Keratinocyte (primary cell): Measurements from ENCODE around the gene APOC1. TPM values are rescaled to one million over a fixed set of nuclear protein-coding genes. Genes with fewer than 3 reads are reported as not detected.

Source experiments
- DNase-seq: peaks from one replicate; pipeline ENCODE4 v3.0.0-alpha.2; 2011; ENCODE audit warnings: low read depth, missing footprints, low spot score
- FAIRE-seq: peaks from 2 replicates; lab custom pipeline; 2011; peaks lifted over from hg19 to GRCh38; lab: Jason Lieb, UNC
- H2AFZ ChIP-seq: 2 replicates; pipeline ENCODE4 v1.6.0; 2012; ENCODE audit warnings: low read length, control low read depth, inconsistent platforms; ENCODE audit not compliant: control insufficient read depth
- H3K27ac ChIP-seq: 2 replicates; pipeline ENCODE4 v1.5.1; 2011; ENCODE audit warnings: low read length; ENCODE audit not compliant: control insufficient read depth, insufficient read depth
- H3K27me3 ChIP-seq: 3 replicates; pipeline ENCODE4 v1.6.0; 2011; ENCODE audit warnings: low read length; ENCODE audit not compliant: control insufficient read depth, insufficient read depth; ENCODE audit errors: extremely low read depth
- H3K36me3 ChIP-seq, 2 experiments: 2 replicates in 1 of 2; 3 replicates in 1 of 2; pipeline ENCODE4 v1.5.1; 2011; ENCODE audit warnings: low read length in 2 of 2, mild to moderate bottlenecking in 1 of 2; ENCODE audit not compliant: control insufficient read depth in 2 of 2, insufficient read depth in 2 of 2; ENCODE audit errors: extremely low read depth in 1 of 2
- H3K4me1 ChIP-seq: 3 replicates; pipeline ENCODE4 v1.5.1; 2011; ENCODE audit warnings: low read length; ENCODE audit not compliant: control insufficient read depth, insufficient read depth; ENCODE audit errors: extremely low read depth
- H3K4me2 ChIP-seq: 3 replicates; pipeline ENCODE4 v1.6.0; 2011; ENCODE audit warnings: low read depth, low read length; ENCODE audit not compliant: control insufficient read depth, insufficient read depth; ENCODE audit errors: extremely low read depth
- H3K4me3 ChIP-seq, 3 experiments: fragments of 200-600 bp in 1 of 3; sonication (generic) in 1 of 3; 2 replicates in 2 of 3; 3 replicates in 1 of 3; pipeline ENCODE4 v1.5.1; 2011 to 2016; ENCODE audit warnings: low read length in 3 of 3, mild to moderate bottlenecking in 3 of 3, control low read depth in 2 of 3, inconsistent platforms in 1 of 3, low read depth in 1 of 3, mixed read lengths in 1 of 3, mixed run types in 1 of 3, moderate library complexity in 1 of 3; ENCODE audit not compliant: control insufficient read depth in 2 of 3, insufficient read depth in 2 of 3; ENCODE audit errors: extremely low read depth in 1 of 3
- H3K79me2 ChIP-seq: 2 replicates; pipeline ENCODE4 v1.6.0; 2012; ENCODE audit warnings: low read length; ENCODE audit not compliant: control insufficient read depth, insufficient read depth
- H3K9ac ChIP-seq: 3 replicates; pipeline ENCODE4 v1.6.0; 2011; ENCODE audit warnings: low read length; ENCODE audit not compliant: control insufficient read depth, insufficient read depth; ENCODE audit errors: extremely low read depth
- H3K9me1 ChIP-seq: 3 replicates; pipeline ENCODE4 v1.6.0; 2011; ENCODE audit warnings: low read length; ENCODE audit not compliant: control insufficient read depth, insufficient read depth; ENCODE audit errors: extremely low read depth
- H3K9me3 ChIP-seq: 2 replicates; pipeline ENCODE4 v1.5.1; 2012; ENCODE audit warnings: low read depth, low read length; ENCODE audit not compliant: control insufficient read depth
- H4K20me1 ChIP-seq: 3 replicates; pipeline ENCODE4 v1.6.0; 2011; ENCODE audit warnings: low read length; ENCODE audit not compliant: control insufficient read depth, insufficient read depth; ENCODE audit errors: extremely low read depth
- EZH2 ChIP-seq: IDR thresholded peaks from one replicate; pipeline ENCODE4 v1.6.1; 2012; ENCODE audit warnings: inconsistent platforms, mild to moderate bottlenecking, low read length, moderate library complexity
- dilution Hi-C: fragments of 300-500 bp; cut with MboI; formaldehyde crosslinking; loops from one replicate; pipeline ENCODE4 v1.7.0; 2020; ENCODE audit warnings: low sequenced_read_pairs; ENCODE audit not compliant: extremely low pct_ligation_motif_present
- polyA plus RNA-seq, 5 experiments: library from polyadenylated mRNA; depleted of rRNA in 3 of 5; stranded (reverse) in 3 of 5; stranded (forward) in 1 of 5; unstranded in 1 of 5; fragments of >200 nt; gene quantifications; 1 replicate in 1 of 5; 2 replicates in 3 of 5; 3 replicates in 1 of 5; pipeline versions ENCODE4 v1.2.1 to v1.2.3, GENCODE V29; 2011 to 2012; ENCODE audit warnings: missing spikeins in 2 of 5, low read depth in 1 of 5, low replicate concordance in 1 of 5
- TF ChIP-seq, protein P1 (sequence below), 3 experiments: IDR thresholded peaks in 1 of 3; conservative IDR thresholded peaks in 1 of 3; optimal IDR thresholded peaks in 1 of 3; 2 replicates in 2 of 3; 3 replicates in 1 of 3; pipeline versions ENCODE3 to v1.5.1; 2011; ENCODE audit warnings: low read length in 3 of 3, mild to moderate bottlenecking in 3 of 3, moderate library complexity in 2 of 3, control low read depth in 1 of 3, inconsistent platforms in 1 of 3; ENCODE audit not compliant: insufficient read depth in 2 of 3; ENCODE audit errors: extremely low read depth in 1 of 3

APOC1 gene
- polyA plus RNA-seq, 1 donor (not counting 4 experiments of a cell fraction or from before 2014, with no cell fraction given), result 0.79 TPM

DNA sequence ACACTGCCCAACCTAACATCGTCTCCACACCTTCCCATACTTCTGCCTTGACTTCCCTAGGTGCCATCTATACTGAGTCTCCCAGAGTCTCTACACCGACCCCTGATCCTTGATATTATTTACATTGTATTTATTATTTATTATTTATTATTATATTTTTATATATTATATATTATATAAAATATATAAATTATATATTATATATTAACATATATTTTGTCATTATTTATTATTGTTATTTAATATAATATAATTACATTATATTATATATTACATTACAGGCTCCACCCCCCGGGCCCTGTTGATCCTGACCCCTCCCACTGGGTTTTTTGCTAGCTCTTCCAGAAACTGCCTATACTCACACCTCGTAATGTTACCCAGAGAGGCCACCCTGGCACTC, 41.7 kb upstream of the APOC1 start:
- FAIRE-seq, result no peak
- Histone ChIP-seq H3K4me2 (no peak overlapping the region), H4K20me1 (no peaks in the 10 kb centered on the region), H3K9ac (no peak overlapping the region), H3K9me1 (no peaks in the 10 kb centered on the region), H3K4me1 (peaks cover 7% of the 10 kb centered on the region), H3K9me3 (no peaks in the 10 kb centered on the region), H3K79me2 (no peaks in the 10 kb centered on the region), H3K36me3 (peaks cover 29 to 31% of the 10 kb centered on the region in 2 experiments), H3K27me3 (no peaks in the 10 kb centered on the region), H2AFZ (no peak overlapping the region), H3K4me3 (no peak overlapping the region), H3K27ac (no peak overlapping the region)
- TF ChIP-seq, protein P1, sequence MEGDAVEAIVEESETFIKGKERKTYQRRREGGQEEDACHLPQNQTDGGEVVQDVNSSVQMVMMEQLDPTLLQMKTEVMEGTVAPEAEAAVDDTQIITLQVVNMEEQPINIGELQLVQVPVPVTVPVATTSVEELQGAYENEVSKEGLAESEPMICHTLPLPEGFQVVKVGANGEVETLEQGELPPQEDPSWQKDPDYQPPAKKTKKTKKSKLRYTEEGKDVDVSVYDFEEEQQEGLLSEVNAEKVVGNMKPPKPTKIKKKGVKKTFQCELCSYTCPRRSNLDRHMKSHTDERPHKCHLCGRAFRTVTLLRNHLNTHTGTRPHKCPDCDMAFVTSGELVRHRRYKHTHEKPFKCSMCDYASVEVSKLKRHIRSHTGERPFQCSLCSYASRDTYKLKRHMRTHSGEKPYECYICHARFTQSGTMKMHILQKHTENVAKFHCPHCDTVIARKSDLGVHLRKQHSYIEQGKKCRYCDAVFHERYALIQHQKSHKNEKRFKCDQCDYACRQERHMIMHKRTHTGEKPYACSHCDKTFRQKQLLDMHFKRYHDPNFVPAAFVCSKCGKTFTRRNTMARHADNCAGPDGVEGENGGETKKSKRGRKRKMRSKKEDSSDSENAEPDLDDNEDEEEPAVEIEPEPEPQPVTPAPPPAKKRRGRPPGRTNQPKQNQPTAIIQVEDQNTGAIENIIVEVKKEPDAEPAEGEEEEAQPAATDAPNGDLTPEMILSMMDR (optimal IDR thresholded peaks at IDR 0.05 in 1 of 3, IDR thresholded peaks at IDR 0.05 in 1 of 3, conservative IDR thresholded peaks at IDR 0.05 in 1 of 3; ENCODE audit: extremely low read depth in 1 of 3, insufficient read depth in 2 of 3, low read length in 3 of 3), result no peak
- TF ChIP-seq EZH2, result no peak
- dilution Hi-C loops, result no loop called here
- no peak for DNase-seq

DNA sequence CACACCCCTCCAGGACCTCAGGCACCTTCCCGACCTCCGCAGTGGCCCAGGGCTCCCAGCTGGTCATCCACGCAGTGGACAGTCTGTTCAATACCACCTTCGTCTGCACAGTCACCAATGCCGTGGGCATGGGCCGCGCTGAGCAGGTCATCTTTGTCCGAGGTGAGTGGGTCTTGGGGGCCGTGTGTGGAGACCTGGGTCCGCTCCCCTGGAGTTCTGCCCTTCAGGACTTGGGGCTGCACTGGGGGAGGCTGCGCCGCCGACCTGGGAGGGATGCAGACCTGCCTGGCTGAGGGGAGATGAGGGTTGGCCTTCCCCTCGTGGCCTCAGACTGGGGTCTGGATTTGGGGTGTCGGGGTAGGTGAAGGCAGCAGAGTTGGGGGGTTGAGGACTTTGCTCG, 40.1 kb upstream of the APOC1 start:
- H3K36me3 ChIP-seq, result peaks cover 28 to 31% of the 10 kb centered on the region in 2 experiments
- no peaks in the 10 kb centered on the region for H3K9me3 ChIP-seq
- H3K27ac ChIP-seq, result no peak overlapping the region
- dilution Hi-C loops, result no loop called here
- no peaks in the 10 kb centered on the region for H4K20me1 ChIP-seq
- H3K27me3 ChIP-seq, result no peaks in the 10 kb centered on the region
- DNase-seq, result no peak
- no peak overlapping the region for H3K9ac ChIP-seq
- no peaks in the 10 kb centered on the region for H3K9me1 ChIP-seq
- FAIRE-seq, result no peak
- H3K79me2 ChIP-seq, result no peaks in the 10 kb centered on the region
- peaks cover 7% of the 10 kb centered on the region for H3K4me1 ChIP-seq
- H3K4me2 ChIP-seq, result no peak overlapping the region
- no peak overlapping the region for H3K4me3 ChIP-seq
- H2AFZ ChIP-seq, result no peak overlapping the region
- TF ChIP-seq, protein P1 (optimal IDR thresholded peaks at IDR 0.05 in 1 of 3, IDR thresholded peaks at IDR 0.05 in 1 of 3, conservative IDR thresholded peaks at IDR 0.05 in 1 of 3; ENCODE audit: extremely low read depth in 1 of 3, insufficient read depth in 2 of 3, low read length in 3 of 3), result no peak
- no peak for TF ChIP-seq EZH2
